Sigmoid colon (tissue), 4 donors: Measurements from ENCODE around the gene LAMA1.

Source experiments
- CTCF ChIP-seq, 4 experiments: fragments of 450-650 bp in 3 of 4; fragments of 200-600 bp in 1 of 4; IDR thresholded peaks; one replicate each; pipeline ENCODE4 v1.5.1; 2016 to 2019; ENCODE audit warnings: antibody characterized with exemption in 4 of 4, mild to moderate bottlenecking in 3 of 4, moderate library complexity in 2 of 4
- EP300 ChIP-seq, 4 donors: sonication (generic); formaldehyde crosslinking; IDR thresholded peaks; one replicate each; pipeline ENCODE4 v1.6.1; 2017; ENCODE audit warnings: antibody characterized with exemption in 4 of 4
- POLR2A ChIP-seq, 2 donors: fragments of 450-650 bp; IDR thresholded peaks; one replicate each; pipeline ENCODE4 v1.6.1; 2016; ENCODE audit warnings: antibody characterized with exemption in 2 of 2, mild to moderate bottlenecking in 2 of 2, moderate library complexity in 2 of 2
- POLR2AphosphoS5 ChIP-seq, 4 donors: sonication (generic); formaldehyde crosslinking; IDR thresholded peaks; one replicate each; pipeline ENCODE4 v1.6.1; 2017; ENCODE audit warnings: antibody characterized with exemption in 4 of 4

GRCh38 chr18:7104649-7105048 is 12.9 kb downstream of the LAMA1 start:
- TF ChIP-seq CTCF (IDR thresholded peaks at IDR 0.05) (no peak), POLR2AphosphoS5 (IDR thresholded peaks at IDR 0.05) (no peak), EP300 (IDR thresholded peaks at IDR 0.05) (no peak), POLR2A (IDR thresholded peaks at IDR 0.05) (no peak)
